SK-N-SH (cell line): ENCODE results near the gene MNDA. TPM values are rescaled to one million over a fixed set of nuclear protein-coding genes. Genes with fewer than 3 reads are reported as not detected.

Source experiments
- CTCF ChIA-PET: fragments of 300-600, 350-600 bp; formaldehyde crosslinking; extraction: SDS; loops from one replicate; lab custom pipeline; 2021; lab: Yijun Ruan, JAX
- POLR2A ChIA-PET: fragments of 350-600 bp; sonication (Branson Sonifier 250); formaldehyde crosslinking; extraction: SDS; loops from one replicate; lab custom pipeline; 2020; ENCODE audit warnings: antibody characterized with exemption, inconsistent platforms; lab: Yijun Ruan, JAX
- DNase-seq: peaks from one replicate; pipeline ENCODE4 v3.0.0; 2012
- H2AFZ ChIP-seq: fragments of 200-600 bp; sonication (generic); 2 replicates; pipeline ENCODE4 v1.8.1; 2016; ENCODE audit warnings: antibody characterized with exemption, mild to moderate bottlenecking, low read depth
- H3F3A ChIP-seq: fragments of 200-600 bp; sonication (generic); replicated peaks from 2 replicates; pipeline ENCODE3; 2016; ENCODE audit warnings: antibody characterized with exemption, mild to moderate bottlenecking; ENCODE audit not compliant: insufficient read depth
- H3K27ac ChIP-seq, 2 experiments: fragments of 200-500 bp in 1 of 2; fragments of 200-600 bp in 1 of 2; sonication (Bioruptor generic) in 1 of 2; sonication (generic), shearing (Covaris generic) in 1 of 2; 2 replicates each; pipeline versions ENCODE4 v1.5.1 to v1.6.1; 2014 to 2016; ENCODE audit warnings: low read depth in 2 of 2, inconsistent platforms in 1 of 2, low read length in 1 of 2, mild to moderate bottlenecking in 1 of 2, mixed read lengths in 1 of 2
- H3K27me3 ChIP-seq: fragments of 200-600 bp; sonication (generic), shearing (Covaris generic); 2 replicates; pipeline ENCODE4 v1.6.1; 2016; ENCODE audit warnings: mixed run types; ENCODE audit not compliant: insufficient read depth
- H3K36me3 ChIP-seq, 2 experiments: fragments of 200-500 bp in 1 of 2; fragments of 200-600 bp in 1 of 2; sonication (Bioruptor generic) in 1 of 2; sonication (generic) in 1 of 2; replicated peaks in 1 of 2; 2 replicates each; pipeline versions ENCODE3 to v1.5.1; 2014 to 2016; ENCODE audit warnings: low read length in 1 of 2, mild to moderate bottlenecking in 1 of 2; ENCODE audit not compliant: insufficient read depth in 2 of 2, control insufficient read depth in 1 of 2
- H3K4me1 ChIP-seq, 2 experiments: fragments of 200-500 bp in 1 of 2; fragments of 200-600 bp in 1 of 2; sonication (Bioruptor generic) in 1 of 2; sonication (generic), shearing (Covaris generic) in 1 of 2; 2 replicates each; pipeline versions ENCODE4 v1.5.1 to v1.6.1; 2014 to 2016; ENCODE audit warnings: low read depth in 1 of 2, low read length in 1 of 2, mixed run types in 1 of 2; ENCODE audit not compliant: insufficient read depth in 2 of 2, control insufficient read depth in 1 of 2
- H3K4me2 ChIP-seq: fragments of 200-600 bp; sonication (generic), shearing (Covaris generic); 2 replicates; pipeline ENCODE4 v1.6.1; 2017; ENCODE audit warnings: mixed run types
- H3K4me3 ChIP-seq, 2 experiments: fragments of 200-500 bp in 1 of 2; fragments of 200-600 bp in 1 of 2; sonication (Bioruptor generic) in 1 of 2; sonication (generic), shearing (Covaris generic) in 1 of 2; 2 replicates each; pipeline versions ENCODE4 v1.5.1 to v1.8.1; 2014 to 2016; ENCODE audit warnings: low read depth in 2 of 2, inconsistent platforms in 1 of 2, low read length in 1 of 2, mild to moderate bottlenecking in 1 of 2, mixed read lengths in 1 of 2, moderate library complexity in 1 of 2
- H3K79me2 ChIP-seq: fragments of 200-600 bp; sonication (generic); 2 replicates; pipeline ENCODE4 v1.8.1; 2017; ENCODE audit warnings: mild to moderate bottlenecking; ENCODE audit not compliant: insufficient read depth
- H3K9ac ChIP-seq: fragments of 200-600 bp; sonication (generic); 2 replicates; pipeline ENCODE4 v1.6.1; 2017; ENCODE audit warnings: mixed run types
- H3K9me2 ChIP-seq: fragments of 200-600 bp; sonication (generic); 2 replicates; pipeline ENCODE4 v1.6.1; 2017; ENCODE audit warnings: mixed run types
- H3K9me3 ChIP-seq: fragments of 200-600 bp; sonication (generic); 2 replicates; pipeline ENCODE4 v1.6.1; 2017; ENCODE audit warnings: mixed run types, mild to moderate bottlenecking, moderate library complexity
- H4K20me1 ChIP-seq: fragments of 200-600 bp; sonication (generic); 2 replicates; pipeline ENCODE4 v1.6.1; 2017; ENCODE audit warnings: mild to moderate bottlenecking, mixed run types; ENCODE audit not compliant: insufficient read depth
- CTCF ChIP-seq: fragments of 200-600 bp; sonication (generic); IDR thresholded peaks from 2 replicates; pipeline ENCODE4 v1.6.1; 2017; ENCODE audit warnings: antibody characterized with exemption, mild to moderate bottlenecking, moderate library complexity
- EP300 ChIP-seq, 2 experiments: IDR thresholded peaks; 2 replicates each; pipeline versions ENCODE4 v1.4.0 to v1.6.1; 2012; ENCODE audit warnings: borderline replicate concordance in 1 of 2, low read depth in 1 of 2, low read length in 1 of 2
- EZH2phosphoT487 ChIP-seq: fragments of 200-600 bp; sonication (generic); IDR thresholded peaks from 2 replicates; pipeline ENCODE4 v1.6.1; 2017; ENCODE audit warnings: low read depth, mixed run types, mild to moderate bottlenecking, antibody characterized with exemption, moderate library complexity, borderline replicate concordance
- GABPA ChIP-seq: IDR thresholded peaks from 2 replicates; pipeline ENCODE4 v1.4.0; 2012; ENCODE audit warnings: low read depth, mild to moderate bottlenecking
- GATA2 ChIP-seq: sonication (generic); formaldehyde crosslinking; IDR thresholded peaks from 2 replicates; pipeline ENCODE4 v1.5.0; 2020; ENCODE audit warnings: mild to moderate bottlenecking, missing genetic modification reagents
- IRF3 ChIP-seq: fragments of 150-350 bp; IDR thresholded peaks from 2 replicates; pipeline ENCODE4 v1.6.1; 2016; ENCODE audit warnings: mild to moderate bottlenecking, low read depth, low read length
- JUND ChIP-seq: IDR thresholded peaks from 2 replicates; pipeline ENCODE4 v1.4.0; 2012
- NRF1 ChIP-seq: IDR thresholded peaks from 2 replicates; pipeline ENCODE4 v1.6.1; 2012; ENCODE audit warnings: low read depth, mild to moderate bottlenecking, low read length
- POLR2AphosphoS5 ChIP-seq: IDR thresholded peaks from 2 replicates; pipeline ENCODE4 v1.6.1; 2012; ENCODE audit warnings: low read depth, low read length
- RAD21 ChIP-seq: IDR thresholded peaks from 2 replicates; pipeline ENCODE4 v1.6.1; 2012; ENCODE audit warnings: mild to moderate bottlenecking, low read length
- RCOR1 ChIP-seq: fragments of 150-350 bp; IDR thresholded peaks from 2 replicates; pipeline ENCODE4 v1.6.1; 2017; ENCODE audit warnings: antibody characterized with exemption, low read length
- RXRA ChIP-seq: IDR thresholded peaks from 2 replicates; pipeline ENCODE4 v1.4.0; 2012; ENCODE audit warnings: low read depth, mild to moderate bottlenecking, borderline replicate concordance
- SIN3A ChIP-seq: IDR thresholded peaks from 2 replicates; pipeline ENCODE4 v1.6.1; 2012; ENCODE audit warnings: low read depth, mild to moderate bottlenecking, low read length, moderate library complexity, borderline replicate concordance
- SMC3 ChIP-seq: IDR thresholded peaks from 2 replicates; pipeline ENCODE4 v1.6.1; 2012; ENCODE audit warnings: low read depth, low read length, improper control_type of control experiment
- TEAD4 ChIP-seq: IDR thresholded peaks from 2 replicates; pipeline ENCODE4 v1.4.0; 2012; ENCODE audit warnings: mild to moderate bottlenecking, borderline replicate concordance; ENCODE audit not compliant: insufficient read depth
- USF1 ChIP-seq: IDR thresholded peaks from 2 replicates; pipeline ENCODE4 v1.4.0; 2012; ENCODE audit warnings: low read depth, borderline replicate concordance
- USF2 ChIP-seq: fragments of 150-350 bp; IDR thresholded peaks from 2 replicates; pipeline ENCODE4 v1.6.1; 2017; ENCODE audit warnings: antibody characterized with exemption, low read length, low read depth, borderline replicate concordance
- WGBS: methylation state at CpG from one replicate; pipeline ENCODE4 v1.1.6; 2017; ENCODE audit warnings: low lambda C conversion rate; 5-methylcytosine and 5-hydroxymethylcytosine counted together
- polyA plus RNA-seq, 3 experiments: library from polyadenylated mRNA; depleted of rRNA; stranded (reverse); fragments of >200 nt; gene quantifications; 2 replicates each; pipeline ENCODE4 v1.2.3, GENCODE V29; 2012

The MNDA gene
- polyA plus RNA-seq, 1 of the 3 experiments (the other 2 are of a cell fraction) = not detected

GRCh38 chr1:158818560-158818959 is 12.6 kb upstream of the MNDA start:
- Histone ChIP-seq H3K79me2 (no peaks in the 10 kb centered on the region), H3K36me3 (no peaks in the 10 kb centered on the region), H3K4me1 (no peaks in the 10 kb centered on the region), H2AFZ (no peak overlapping the region), H3K9ac (no peak overlapping the region), H4K20me1 (no peaks in the 10 kb centered on the region), H3F3A (no peaks in the 10 kb centered on the region), H3K9me3 (no peaks in the 10 kb centered on the region), H3K4me2 (no peak overlapping the region), H3K27me3 (no peaks in the 10 kb centered on the region), H3K4me3 (no peak overlapping the region), H3K9me2 (no peaks in the 10 kb centered on the region), H3K27ac (no peak overlapping the region)
- ChIA-PET CTCF (no interaction called here), POLR2A (no interaction called here)
- 0% methylated on average over 1 of the region's 1 CpG for WGBS
- DNase-seq = no peak
- TF ChIP-seq IRF3 = no peak
- TF ChIP-seq NRF1 = no peak
- no peak for TF ChIP-seq GABPA

GRCh38 chr1:158818975-158819431 is 12.1 kb upstream of the MNDA start:
- WGBS = 0% methylated on average over 1 of the region's 1 CpG
- no peak overlapping the region for H3K4me2 ChIP-seq
- no peak overlapping the region for H3K4me3 ChIP-seq
- no peaks in the 10 kb centered on the region for H3K4me1 ChIP-seq
- DNase-seq = no peak
- ChIA-PET CTCF (interaction anchor here (0.6 kb wide), 1 partner anchor 154 kb away, joined by 3 read pairs; no protein-coding TSS in a partner anchor), POLR2A (no interaction called here)
- TF ChIP-seq EP300 (IDR thresholded peaks at IDR 0.05; ENCODE audit: borderline replicate concordance in 1 of 2, low read depth in 1 of 2, low read length in 1 of 2) = no peak
- no peak for TF ChIP-seq TEAD4
- TF ChIP-seq GATA2 (CRISPR knock-in tag) = no peak
- no peak for TF ChIP-seq SMC3
- no peak for TF ChIP-seq USF2
- TF ChIP-seq SIN3A = no peak
- TF ChIP-seq RCOR1 = no peak
- no peak for TF ChIP-seq EZH2phosphoT487
- no peak for TF ChIP-seq RAD21
- TF ChIP-seq NRF1 = no peak
- TF ChIP-seq GABPA = no peak
- no peak for TF ChIP-seq USF1
- no peak for TF ChIP-seq RXRA
- TF ChIP-seq POLR2AphosphoS5 = no peak
- no peak for TF ChIP-seq JUND
- no peak for TF ChIP-seq CTCF
- H3K27me3 ChIP-seq = no peaks in the 10 kb centered on the region
- H3K9me3 ChIP-seq = no peaks in the 10 kb centered on the region
- no peak overlapping the region for H3K27ac ChIP-seq
- no peaks in the 10 kb centered on the region for H3K79me2 ChIP-seq
- H3K9me2 ChIP-seq = no peaks in the 10 kb centered on the region
- H2AFZ ChIP-seq = no peak overlapping the region; the same call in 1 of the 2 replicates
- H4K20me1 ChIP-seq = no peaks in the 10 kb centered on the region
- H3K9ac ChIP-seq = no peak overlapping the region
- no peaks in the 10 kb centered on the region for H3K36me3 ChIP-seq
- no peaks in the 10 kb centered on the region for H3F3A ChIP-seq
